ENCODE measurements around the gene TRIP10.

- TF ChIP-seq POLR2AphosphoS5 (IDR thresholded peaks at IDR 0.05), result no peak
- TF ChIP-seq, protein P1, sequence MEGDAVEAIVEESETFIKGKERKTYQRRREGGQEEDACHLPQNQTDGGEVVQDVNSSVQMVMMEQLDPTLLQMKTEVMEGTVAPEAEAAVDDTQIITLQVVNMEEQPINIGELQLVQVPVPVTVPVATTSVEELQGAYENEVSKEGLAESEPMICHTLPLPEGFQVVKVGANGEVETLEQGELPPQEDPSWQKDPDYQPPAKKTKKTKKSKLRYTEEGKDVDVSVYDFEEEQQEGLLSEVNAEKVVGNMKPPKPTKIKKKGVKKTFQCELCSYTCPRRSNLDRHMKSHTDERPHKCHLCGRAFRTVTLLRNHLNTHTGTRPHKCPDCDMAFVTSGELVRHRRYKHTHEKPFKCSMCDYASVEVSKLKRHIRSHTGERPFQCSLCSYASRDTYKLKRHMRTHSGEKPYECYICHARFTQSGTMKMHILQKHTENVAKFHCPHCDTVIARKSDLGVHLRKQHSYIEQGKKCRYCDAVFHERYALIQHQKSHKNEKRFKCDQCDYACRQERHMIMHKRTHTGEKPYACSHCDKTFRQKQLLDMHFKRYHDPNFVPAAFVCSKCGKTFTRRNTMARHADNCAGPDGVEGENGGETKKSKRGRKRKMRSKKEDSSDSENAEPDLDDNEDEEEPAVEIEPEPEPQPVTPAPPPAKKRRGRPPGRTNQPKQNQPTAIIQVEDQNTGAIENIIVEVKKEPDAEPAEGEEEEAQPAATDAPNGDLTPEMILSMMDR (IDR thresholded peaks at IDR 0.05; ENCODE audit: poor library complexity, severe bottlenecking), result no peak
- TF ChIP-seq RAD21 (conservative IDR thresholded peaks at IDR 0.05), result no peak
- TF ChIP-seq TAF1 (IDR thresholded peaks at IDR 0.05; ENCODE audit: low read depth), result no peak
- TF ChIP-seq SMC3 (conservative IDR thresholded peaks at IDR 0.05; ENCODE audit: poor library complexity), result no peak
- TF ChIP-seq EZH2 (IDR thresholded peaks at IDR 0.05; ENCODE audit: borderline replicate concordance, insufficient read depth, low read length, poor library complexity, severe bottlenecking), result no peak
Observed at GRCh38 chr19:6778386-6778785, 38.9 kb downstream of the TRIP10 start.
